GM12873 (cell line): ENCODE results near the gene DGKQ.

ENCODE experiments used
- TF ChIP-seq, protein P1 (sequence below): IDR thresholded peaks from 2 replicates; pipeline ENCODE4 v1.5.1; 2012; ENCODE audit warnings: low read depth, mild to moderate bottlenecking, moderate library complexity, low read length, control low read depth; ENCODE audit not compliant: insufficient read depth; ENCODE audit errors: missing control alignments

The DGKQ gene

DNA sequence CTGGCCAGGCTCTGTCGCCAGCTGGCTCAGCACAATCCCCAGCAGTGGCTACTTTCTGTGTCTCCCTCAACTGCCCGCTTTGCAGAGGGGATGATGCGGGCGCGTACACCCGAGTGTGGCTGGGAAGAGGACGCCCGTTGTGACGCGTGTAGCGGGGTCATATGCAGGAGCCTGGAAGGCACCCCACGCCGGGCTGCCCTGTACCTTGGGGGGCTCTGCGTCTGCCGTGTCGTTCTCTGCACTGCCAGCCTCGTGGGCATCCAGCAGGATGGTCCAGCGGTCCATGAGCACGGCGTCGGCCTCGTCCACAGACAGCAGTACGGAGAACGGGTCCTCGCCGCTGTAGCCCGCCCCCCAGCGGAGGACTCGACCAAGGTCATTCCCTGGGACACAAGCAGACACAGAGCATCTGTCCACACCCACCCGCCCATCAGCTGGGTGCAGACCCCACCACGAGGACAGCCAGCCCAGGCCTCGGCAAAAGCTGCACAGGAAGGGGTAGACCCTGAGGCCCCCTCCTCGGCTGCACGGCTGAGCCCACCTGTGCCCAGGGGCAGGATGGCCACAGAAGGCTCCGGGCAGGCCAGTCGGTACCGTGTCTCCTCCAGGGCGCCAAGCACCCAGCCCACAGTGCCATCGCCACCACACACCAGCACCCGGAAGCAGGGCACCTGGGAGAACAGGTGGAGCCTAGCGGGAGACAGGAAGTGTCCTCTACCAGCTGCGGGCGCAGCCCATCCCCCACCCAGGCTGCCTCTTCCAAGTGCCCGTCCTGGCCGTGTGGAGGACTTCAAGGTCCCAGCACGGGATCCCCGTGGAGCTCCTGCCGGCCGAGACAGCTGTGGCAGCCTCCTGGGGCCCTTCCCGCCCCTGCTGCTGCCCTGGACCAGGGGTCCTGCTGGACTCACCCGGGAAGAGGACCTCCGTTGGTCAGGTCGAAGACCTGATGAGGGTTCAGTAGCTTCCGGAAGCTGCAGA, 10.8 kb downstream of the DGKQ start:
- TF ChIP-seq, protein P1, sequence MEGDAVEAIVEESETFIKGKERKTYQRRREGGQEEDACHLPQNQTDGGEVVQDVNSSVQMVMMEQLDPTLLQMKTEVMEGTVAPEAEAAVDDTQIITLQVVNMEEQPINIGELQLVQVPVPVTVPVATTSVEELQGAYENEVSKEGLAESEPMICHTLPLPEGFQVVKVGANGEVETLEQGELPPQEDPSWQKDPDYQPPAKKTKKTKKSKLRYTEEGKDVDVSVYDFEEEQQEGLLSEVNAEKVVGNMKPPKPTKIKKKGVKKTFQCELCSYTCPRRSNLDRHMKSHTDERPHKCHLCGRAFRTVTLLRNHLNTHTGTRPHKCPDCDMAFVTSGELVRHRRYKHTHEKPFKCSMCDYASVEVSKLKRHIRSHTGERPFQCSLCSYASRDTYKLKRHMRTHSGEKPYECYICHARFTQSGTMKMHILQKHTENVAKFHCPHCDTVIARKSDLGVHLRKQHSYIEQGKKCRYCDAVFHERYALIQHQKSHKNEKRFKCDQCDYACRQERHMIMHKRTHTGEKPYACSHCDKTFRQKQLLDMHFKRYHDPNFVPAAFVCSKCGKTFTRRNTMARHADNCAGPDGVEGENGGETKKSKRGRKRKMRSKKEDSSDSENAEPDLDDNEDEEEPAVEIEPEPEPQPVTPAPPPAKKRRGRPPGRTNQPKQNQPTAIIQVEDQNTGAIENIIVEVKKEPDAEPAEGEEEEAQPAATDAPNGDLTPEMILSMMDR, result no peak

DNA sequence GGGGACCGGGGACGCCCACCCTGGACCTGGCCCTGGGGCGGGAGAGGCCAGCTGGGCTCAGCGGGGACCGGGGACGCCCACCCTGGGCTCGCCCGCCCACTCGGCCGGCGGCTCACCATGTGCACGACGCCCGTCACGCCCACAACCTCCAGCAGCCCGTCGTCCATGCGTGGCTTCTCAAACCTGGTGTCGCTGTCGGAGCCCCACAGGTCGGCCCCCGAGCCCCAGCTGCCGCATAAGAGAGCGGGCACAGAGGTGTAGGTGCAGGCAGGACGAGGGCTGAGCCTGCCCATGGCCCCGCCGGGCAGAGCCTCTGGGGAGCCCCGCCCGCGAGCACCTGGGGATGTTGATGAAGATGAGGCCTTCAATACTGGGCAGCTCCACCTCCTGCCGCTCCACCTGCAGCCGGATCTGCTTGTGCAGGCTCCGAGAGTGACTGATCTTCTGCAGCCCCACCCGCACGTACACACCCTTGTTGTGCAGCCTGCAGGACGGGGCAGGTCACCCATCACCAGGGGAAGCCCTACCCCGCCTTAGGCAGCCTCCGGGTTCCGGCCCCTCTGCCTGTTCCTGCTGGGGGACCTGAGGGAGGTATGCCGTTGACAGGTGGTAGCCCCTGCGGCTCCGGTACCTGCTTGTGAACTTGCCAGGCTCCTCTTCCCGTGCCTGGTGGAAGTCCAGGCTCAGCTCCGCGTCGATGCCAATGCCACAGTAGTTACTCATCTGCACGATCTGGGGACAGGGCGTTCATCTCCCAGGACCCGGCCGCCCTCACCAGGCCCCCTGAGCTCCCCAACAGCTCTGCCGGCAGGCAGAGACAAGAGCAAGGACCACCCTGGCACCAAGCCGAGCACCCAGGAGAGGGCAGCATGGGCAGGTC, 11.8 kb downstream of the DGKQ start:
- TF ChIP-seq, protein P1, result no peak

DNA sequence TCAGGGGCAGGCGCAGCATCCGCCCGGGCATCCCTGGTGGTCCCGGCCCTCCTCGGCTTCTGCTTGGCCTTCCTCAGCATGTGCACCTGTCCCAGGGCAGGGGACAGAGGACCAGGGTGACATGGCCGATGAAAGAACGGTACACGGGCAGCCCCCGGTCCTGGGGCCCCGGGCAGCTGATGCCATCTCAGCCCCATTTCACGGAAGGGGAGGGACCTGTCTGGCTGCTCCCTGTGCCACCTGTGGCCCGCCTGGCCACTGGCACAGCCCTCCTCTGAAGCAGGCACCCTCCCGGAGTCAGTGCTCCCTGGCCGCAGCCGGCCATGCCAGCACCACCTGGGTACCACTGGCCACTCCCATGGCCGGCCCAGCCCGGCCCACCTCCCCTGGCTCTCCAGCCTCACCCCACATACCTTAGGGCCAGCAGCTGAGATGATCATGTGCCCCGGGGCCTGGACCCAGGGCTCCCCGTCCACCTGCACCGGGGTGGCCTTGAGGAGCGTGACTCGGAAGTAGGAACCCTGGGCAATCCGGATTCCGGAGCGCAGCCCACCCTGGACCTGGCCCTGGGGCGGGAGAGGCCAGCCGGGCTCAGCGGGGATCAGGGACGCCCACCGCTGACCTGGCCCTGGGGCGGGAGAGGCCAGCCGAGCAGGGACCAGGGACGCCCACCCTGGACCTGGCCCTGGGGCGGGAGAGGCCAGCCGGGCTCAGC, 12.6 kb downstream of the DGKQ start:
- TF ChIP-seq, protein P1, result no peak

DNA sequence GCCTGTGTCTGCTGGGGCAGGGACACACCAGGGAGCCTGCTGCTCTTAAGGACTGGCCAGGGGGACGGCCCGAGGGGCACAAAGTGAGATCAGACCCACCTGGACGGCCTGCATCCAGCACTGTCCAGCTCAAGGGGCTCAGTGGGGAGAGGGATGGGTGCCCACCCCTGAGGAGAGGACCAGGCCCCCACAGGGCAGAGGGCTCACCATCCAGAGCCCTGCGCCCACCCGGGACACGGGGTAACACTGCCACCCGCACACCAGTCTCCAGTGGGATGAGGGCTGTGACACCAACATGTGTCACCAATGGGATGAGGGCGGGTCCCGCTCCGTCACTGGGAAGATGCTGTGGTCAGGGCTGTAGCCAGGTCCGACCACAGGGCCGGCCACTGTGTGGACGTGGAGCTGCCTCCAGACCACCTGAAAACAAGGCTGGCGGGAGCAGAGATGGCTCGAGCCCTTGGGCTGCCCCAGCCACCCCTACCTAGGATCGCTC, 13.2 kb downstream of the DGKQ start:
- TF ChIP-seq, protein P1, result no peak

DNA sequence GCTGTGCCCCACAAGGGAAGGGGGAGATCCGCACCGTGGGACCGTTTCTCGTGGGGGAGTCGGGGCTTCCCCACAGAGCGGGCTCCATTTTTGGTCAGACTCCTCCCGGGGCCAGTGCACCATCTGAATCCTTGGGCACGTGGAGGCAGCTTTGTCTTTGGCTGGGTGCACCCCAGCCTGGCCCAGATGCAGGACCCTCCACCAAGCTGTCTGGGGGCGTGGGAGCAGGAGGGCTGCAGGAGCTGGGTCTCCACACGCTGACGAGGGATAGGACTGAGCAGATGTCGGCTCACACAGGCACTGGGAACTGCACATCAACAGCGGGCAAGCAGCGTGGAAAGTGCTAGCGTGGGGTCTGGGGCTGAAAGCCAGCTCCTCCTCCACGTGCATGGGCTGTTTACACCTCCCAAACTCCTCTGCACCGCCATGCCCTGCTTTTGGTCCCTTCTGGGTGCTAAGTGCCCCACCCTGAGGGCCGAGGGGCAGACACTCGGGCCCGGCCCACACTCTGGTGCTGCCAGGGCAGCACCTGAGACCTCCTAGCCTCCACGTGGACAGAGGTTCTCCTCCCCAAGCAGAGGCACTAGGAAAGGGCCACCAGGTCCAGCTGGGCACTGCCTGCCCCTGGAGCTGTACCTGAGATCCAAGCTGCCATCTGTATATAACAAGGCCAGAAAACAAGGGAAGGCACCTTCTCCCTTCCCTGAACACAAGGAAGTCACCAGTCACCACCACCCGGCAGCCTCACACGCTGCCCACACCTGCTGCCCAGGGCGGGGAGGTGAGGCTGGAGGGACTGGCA, 13.8 kb downstream of the DGKQ start:
- TF ChIP-seq, protein P1, result no peak

DNA sequence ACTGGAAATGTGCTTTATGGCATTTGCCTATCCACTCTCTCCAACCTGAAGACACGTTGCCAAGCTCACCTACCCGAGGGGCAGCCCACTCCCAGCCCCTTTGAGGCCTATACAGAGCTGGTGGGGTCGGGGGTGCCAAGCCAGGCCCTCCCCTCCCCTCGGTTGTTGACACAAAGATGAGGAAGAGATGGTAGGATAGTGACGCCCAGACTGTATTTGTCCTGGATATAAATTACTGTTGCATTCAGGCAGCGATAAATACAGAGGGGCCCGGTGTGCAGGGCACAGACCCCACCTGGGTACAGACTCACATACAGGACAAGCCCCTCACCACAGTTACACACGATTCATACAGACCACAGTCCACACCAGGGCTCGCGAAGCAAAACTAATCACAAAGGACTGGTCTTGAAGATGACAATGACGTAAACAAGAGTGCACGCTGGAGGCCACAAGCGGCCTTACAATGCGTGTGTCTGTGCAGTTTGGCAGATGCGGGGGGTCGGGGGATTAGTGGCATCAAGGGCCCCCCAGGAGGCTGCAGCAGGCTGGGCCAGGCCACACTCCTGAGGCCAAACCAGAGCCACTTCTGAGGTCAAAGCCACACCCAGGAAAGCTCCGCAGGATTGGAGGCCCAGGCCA, 14.6 kb downstream of the DGKQ start:
- TF ChIP-seq, protein P1, result no peak
